ENCODE measurements around the gene SNX9.
"Not testable (repeated sequence)": the region's sequence is repeated elsewhere in the genome, so short reads cannot be mapped to it uniquely, and the experiment has no call there.

Gene SNX9

GRCh38 chr6:157832250-157832967, 9.4 kb downstream of the SNX9 start:
- DNase-seq = no peak

GRCh38 chr6:157834549-157834948, 11.5 kb downstream of the SNX9 start:
- DNase-seq = no peak

GRCh38 chr6:157838718-157839430, 15.8 kb downstream of the SNX9 start:
- DNase-seq = no peak

- no peak for DNase-seq
Measured at GRCh38 chr6:157839606-157840005, 16.6 kb downstream of the SNX9 start.

- DNase-seq = no peak
Measured at GRCh38 chr6:157840261-157840660, 17.2 kb downstream of the SNX9 start.

- DNase-seq = no peak
Measured at GRCh38 chr6:157840776-157841175, 17.7 kb downstream of the SNX9 start.

GRCh38 chr6:157841211-157841840, 18.3 kb downstream of the SNX9 start:
- DNase-seq = no peak

GRCh38 chr6:157842212-157842611, 19.2 kb downstream of the SNX9 start:
- DNase-seq = no peak

GRCh38 chr6:157844196-157844595, 21.1 kb downstream of the SNX9 start:
- not testable (repeated sequence) for DNase-seq

GRCh38 chr6:157845493-157846259, 22.6 kb downstream of the SNX9 start:
- no peak for DNase-seq

GRCh38 chr6:157847846-157848245, 24.8 kb downstream of the SNX9 start:
- DNase-seq = no peak

- DNase-seq = no peak
Measured at GRCh38 chr6:157848693-157849092, 25.6 kb downstream of the SNX9 start.

GRCh38 chr6:157849288-157850017, 26.4 kb downstream of the SNX9 start:
- no peak for DNase-seq

- DNase-seq = no peak
Measured at GRCh38 chr6:157850030-157850429, 27.0 kb downstream of the SNX9 start.

- DNase-seq = no peak
Measured at GRCh38 chr6:157853018-157853805, 30.2 kb downstream of the SNX9 start.

- DNase-seq = no peak
Measured at GRCh38 chr6:157853902-157854502, 31.0 kb downstream of the SNX9 start.

- no peak for DNase-seq
Measured at GRCh38 chr6:157855325-157855724, 32.3 kb downstream of the SNX9 start.

GRCh38 chr6:157855804-157856203, 32.8 kb downstream of the SNX9 start:
- not testable (repeated sequence) for DNase-seq

- not testable (repeated sequence) for DNase-seq
Measured at GRCh38 chr6:157858664-157859063, 35.6 kb downstream of the SNX9 start.

- no peak for DNase-seq
Measured at GRCh38 chr6:157859775-157860504, 36.9 kb downstream of the SNX9 start.

All from NCI-H1105 (cell line).